BJ (cell line): ENCODE results near the gene CUX1. TPM values are rescaled to one million over a fixed set of nuclear protein-coding genes. Genes with fewer than 3 reads are reported as not detected.
"Not testable (repeated sequence)": the region's sequence is repeated elsewhere in the genome, so short reads cannot be mapped to it uniquely, and the experiment has no call there.

Source experiments
- CTCF ChIA-PET: fragments of 350-600 bp; formaldehyde crosslinking; extraction: SDS; loops from one replicate; lab custom pipeline; 2021; ENCODE audit warnings: antibody characterized with exemption, inconsistent platforms; lab: Yijun Ruan, JAX
- POLR2A ChIA-PET: fragments of 300-600 bp; sonication (Branson Sonifier 250); formaldehyde crosslinking; extraction: SDS; loops from one replicate; lab custom pipeline; 2021; ENCODE audit warnings: antibody characterized with exemption; lab: Charles Lee
- DNase-seq: peaks from one replicate; pipeline ENCODE4 v3.0.0-alpha.2; 2011; ENCODE audit warnings: low read depth
- H3K27me3 ChIP-seq: 2 replicates; pipeline ENCODE4 v1.6.0; 2011; ENCODE audit warnings: low read length; ENCODE audit not compliant: control insufficient read depth, insufficient read depth
- H3K36me3 ChIP-seq: 2 replicates; pipeline ENCODE4 v1.5.1; 2011; ENCODE audit warnings: low read length; ENCODE audit not compliant: control insufficient read depth, insufficient read depth
- H3K4me3 ChIP-seq: 2 replicates; pipeline ENCODE4 v1.5.1; 2011; ENCODE audit warnings: low read depth, mild to moderate bottlenecking, control low read depth, low read length
- CTCF ChIP-seq: IDR thresholded peaks from 2 replicates; pipeline ENCODE4 v1.5.1; 2011; ENCODE audit warnings: low read depth, mild to moderate bottlenecking, control low read depth, inconsistent platforms, low read length, moderate library complexity; ENCODE audit not compliant: insufficient read depth
- polyA plus RNA-seq: library from polyadenylated mRNA; depleted of rRNA; stranded (reverse); fragments of >200 nt; gene quantifications from 2 replicates; pipeline ENCODE4 v1.2.3, GENCODE V29; 2011

CUX1 gene
- polyA plus RNA-seq, 1 experiment, result 36.5 TPM

- no peak for TF ChIP-seq CTCF
- no peaks in the 10 kb centered on the region for H3K27me3 ChIP-seq
- H3K36me3 ChIP-seq, result peaks cover 3% of the 10 kb centered on the region; the same call in 1 of the 2 replicates
- CTCF ChIA-PET, result no interaction called here
- no peak overlapping the region for H3K4me3 ChIP-seq
- POLR2A ChIA-PET, result no interaction called here
- DNase-seq, result no peak
Measured at GRCh38 chr7:102019461-102019860, 202.0 kb downstream of the CUX1 start.

- no peak for TF ChIP-seq CTCF
- Histone ChIP-seq H3K36me3 (0 out of 2 replicates have a peak, but pooled peaks cover 2% of the 10 kb centered on the region), H3K4me3 (no peak overlapping the region), H3K27me3 (no peaks in the 10 kb centered on the region)
- POLR2A ChIA-PET, result no interaction called here
- CTCF ChIA-PET, result interaction anchor here (0.8 kb wide), 1 partner anchor 12 kb away, joined by 4 read pairs; no protein-coding TSS in a partner anchor
- no peak for DNase-seq
Measured at GRCh38 chr7:102021841-102022618, 204.6 kb downstream of the CUX1 start.

- no peak for TF ChIP-seq CTCF
- Histone ChIP-seq H3K36me3 (peaks cover 3% of the 10 kb centered on the region; the same call in 1 of the 2 replicates), H3K27me3 (no peaks in the 10 kb centered on the region), H3K4me3 (no peak overlapping the region)
- ChIA-PET CTCF (interaction anchor here (1.0 kb wide), 1 partner anchor 11 kb away, joined by 3 read pairs; no protein-coding TSS in a partner anchor), POLR2A (no interaction called here)
- DNase-seq, result no peak
Measured at GRCh38 chr7:102024005-102024768, 206.8 kb downstream of the CUX1 start.

- H3K36me3 ChIP-seq, result peaks cover 3% of the 10 kb centered on the region
- no peak for DNase-seq
- no peak overlapping the region for H3K4me3 ChIP-seq
- no peaks in the 10 kb centered on the region for H3K27me3 ChIP-seq
- ChIA-PET POLR2A (no interaction called here), CTCF (interaction anchor here (1.0 kb wide), 1 partner anchor 11 kb away, joined by 3 read pairs; no protein-coding TSS in a partner anchor)
- TF ChIP-seq CTCF, result no peak
Measured at GRCh38 chr7:102024769-102025391, 207.5 kb downstream of the CUX1 start.

GRCh38 chr7:102025777-102026176, 208.4 kb downstream of the CUX1 start:
- CTCF ChIA-PET, H3K27me3 ChIP-seq, DNase-seq, H3K4me3 ChIP-seq, POLR2A ChIA-PET, H3K36me3 ChIP-seq: not testable (repeated sequence)
